Ramos (cell line): ENCODE data around the gene CHN2.

ENCODE experiments used
- in situ Hi-C: fragments of 300-500 bp; cut with MboI; formaldehyde crosslinking; loops from one replicate; pipeline ENCODE4 v1.14.3; 2022; ENCODE audit warnings: low sequenced_read_pairs; ENCODE audit not compliant: unreplicated experiment

Gene CHN2

DNA sequence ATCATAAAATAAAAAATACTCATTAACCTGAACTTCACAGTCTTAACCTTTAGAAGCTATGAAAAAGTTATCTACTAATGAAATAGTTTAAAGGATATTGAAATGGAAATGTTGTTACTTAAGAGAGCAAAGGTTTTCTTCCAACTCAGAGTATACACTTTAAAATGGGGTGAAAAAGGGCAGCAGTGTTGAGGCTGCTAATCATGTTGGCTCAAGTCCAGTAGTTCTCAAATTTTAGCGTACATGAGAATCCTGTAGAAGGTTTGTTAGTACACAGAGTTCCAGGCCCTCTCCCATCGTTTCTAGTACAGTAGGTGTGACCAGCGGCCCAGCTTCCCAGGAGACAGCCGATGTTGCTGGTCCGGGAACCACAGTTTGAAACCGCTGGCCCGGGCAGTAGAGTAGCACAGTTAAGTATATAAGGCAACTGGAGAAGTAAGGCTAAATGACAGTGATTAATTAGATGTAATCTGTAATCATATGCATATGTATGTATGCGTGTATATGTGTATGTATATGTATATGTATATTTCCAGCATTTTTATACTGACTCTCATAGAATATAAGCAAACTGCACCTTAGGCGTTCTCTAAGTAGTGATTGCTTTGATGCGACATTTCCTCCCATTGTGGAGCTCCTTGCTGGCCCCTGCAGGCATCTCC, 221.8 kb downstream of the CHN2 start:
- in situ Hi-C loops: no loop called here

DNA sequence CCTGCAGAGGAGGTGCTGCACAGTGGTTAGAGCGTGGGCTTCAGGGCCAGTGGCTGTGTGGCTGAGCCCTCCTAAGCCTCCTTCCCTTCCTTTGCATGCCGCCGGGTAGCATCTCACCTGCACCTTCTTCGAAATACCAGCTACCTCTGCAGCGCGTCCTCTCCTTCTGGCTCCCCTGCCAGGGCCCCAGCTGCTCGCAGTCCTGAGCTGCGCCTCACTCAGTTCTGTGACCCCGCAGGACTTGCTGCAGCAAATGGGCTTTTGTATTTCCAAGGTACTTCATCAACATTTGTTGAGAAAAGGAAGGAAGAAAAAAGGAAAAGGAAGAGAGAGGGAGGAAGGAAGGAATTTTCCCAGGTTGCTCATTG, 222.3 kb downstream of the CHN2 start:
- in situ Hi-C loops: no loop called here

DNA sequence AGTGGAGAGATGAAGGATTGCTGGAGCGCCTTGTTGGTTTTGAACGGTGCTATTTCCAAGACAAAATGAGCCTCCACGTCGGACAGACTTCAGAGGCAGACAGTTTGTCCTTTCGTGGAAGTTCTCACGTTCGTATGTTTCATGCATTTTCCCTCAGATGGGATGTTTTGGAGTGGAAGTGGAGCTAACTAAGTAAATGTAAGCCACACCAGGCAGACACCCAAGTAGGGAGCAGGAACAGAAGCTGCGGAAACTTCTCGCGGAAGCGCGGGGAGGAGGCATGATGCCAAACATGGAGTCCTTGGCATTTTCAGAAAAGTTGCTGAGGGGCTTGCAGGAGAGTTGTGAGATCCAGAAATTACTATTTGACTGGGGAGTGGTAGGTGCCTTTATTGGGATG, 223.5 kb downstream of the CHN2 start:
- in situ Hi-C loops: no loop called here

DNA sequence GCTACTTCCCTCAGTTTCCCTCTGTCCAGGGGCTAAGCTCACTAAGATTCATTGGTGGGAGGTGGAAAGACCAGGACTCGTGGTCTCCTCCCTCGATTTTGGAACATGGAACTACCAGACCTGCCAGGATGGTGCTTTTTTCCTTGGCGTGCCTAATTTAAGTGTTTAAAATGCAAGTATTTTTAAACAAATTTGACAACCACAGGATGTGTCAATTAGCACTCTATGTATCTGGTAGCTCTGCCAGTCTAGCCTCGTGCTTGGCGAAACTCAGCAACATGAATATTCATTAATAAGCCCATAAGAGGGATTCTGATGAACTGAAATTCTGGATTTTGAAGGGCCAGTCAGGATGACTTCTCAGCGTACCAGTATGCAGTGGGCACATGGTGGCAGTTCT, 224.1 kb downstream of the CHN2 start:
- in situ Hi-C loops: no loop called here

DNA sequence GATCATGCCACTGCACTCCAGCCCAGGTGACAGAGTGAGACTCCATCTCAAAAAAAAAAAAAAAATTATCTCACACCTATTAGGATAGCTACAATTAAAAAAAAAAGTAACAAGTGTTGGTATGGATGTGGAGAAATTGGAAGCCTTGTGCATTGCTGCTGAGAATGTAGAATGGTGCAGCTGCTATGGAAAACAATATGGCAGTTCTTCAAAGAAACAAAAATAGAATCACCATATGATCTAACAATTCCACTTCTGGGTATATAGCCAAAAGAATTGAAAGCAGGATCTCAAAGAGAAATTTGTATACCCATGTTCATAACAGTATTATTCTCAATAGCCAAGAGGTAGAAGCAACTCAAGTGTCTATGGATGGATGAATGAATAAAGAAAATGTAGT, 225.4 kb downstream of the CHN2 start:
- in situ Hi-C loops: no loop called here

DNA sequence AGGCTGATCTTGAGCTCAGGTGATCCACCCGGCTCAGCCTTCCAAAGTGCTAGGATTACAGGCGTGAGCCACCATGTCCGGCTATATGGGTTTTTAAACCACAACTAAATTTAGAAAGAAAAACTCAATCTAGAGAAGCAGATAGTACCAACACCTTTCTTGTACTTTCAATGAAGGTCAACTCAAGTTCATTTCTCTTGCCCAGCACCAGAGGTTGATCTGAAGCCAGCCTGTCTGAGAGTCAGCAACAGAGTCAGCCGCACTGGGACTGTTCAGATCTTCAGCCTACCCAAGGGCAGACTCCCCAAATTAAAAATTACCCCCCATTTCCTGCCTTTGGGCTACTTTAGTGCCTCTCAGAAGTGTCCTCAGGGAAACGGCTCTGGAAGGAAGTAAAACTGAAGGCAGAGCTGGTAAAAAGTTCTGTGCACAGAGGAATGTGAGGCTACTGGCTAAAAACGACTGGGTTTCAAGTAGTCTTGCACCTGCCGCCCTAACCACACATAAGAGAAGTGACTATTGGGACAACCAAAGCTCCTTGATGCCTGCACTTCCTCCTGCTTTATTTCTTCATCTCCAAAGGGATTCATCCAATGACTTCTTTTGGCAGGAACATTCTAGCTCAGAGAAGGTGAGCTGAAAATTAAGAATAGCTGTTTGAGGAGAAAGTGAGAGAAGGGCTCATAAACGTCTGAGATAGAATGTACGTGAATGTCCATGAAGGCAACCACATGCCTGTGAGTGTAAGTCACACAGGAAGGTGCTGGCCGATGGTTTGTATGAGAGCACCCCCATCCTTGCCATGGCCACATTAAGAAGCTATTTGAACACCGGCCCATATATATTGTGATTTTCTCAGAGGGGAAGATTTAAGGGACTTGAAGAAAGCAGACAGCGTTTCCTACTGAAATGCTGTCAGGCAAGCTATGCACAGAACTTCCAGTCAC, 226.7 kb downstream of the CHN2 start:
- in situ Hi-C loops: no loop called here

DNA sequence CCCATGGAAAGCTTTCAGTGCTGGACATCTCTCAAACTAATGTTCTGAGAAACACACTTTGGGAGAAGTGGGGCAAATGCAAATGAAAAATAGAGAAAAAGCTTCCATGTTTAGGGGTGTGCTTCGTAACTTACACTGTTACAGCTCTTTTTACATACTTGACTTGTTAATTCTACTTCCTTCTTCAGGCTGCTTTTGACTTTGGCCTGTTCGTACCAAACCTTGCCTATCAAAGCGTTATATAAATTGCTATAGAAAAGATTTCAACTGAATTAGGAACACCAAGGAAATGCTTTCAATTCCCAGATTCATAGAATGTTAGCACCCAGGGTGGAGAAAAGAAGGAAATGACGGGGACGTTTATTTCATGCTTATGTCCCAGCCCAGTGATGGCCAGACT, 228.3 kb downstream of the CHN2 start:
- in situ Hi-C loops: no loop called here

DNA sequence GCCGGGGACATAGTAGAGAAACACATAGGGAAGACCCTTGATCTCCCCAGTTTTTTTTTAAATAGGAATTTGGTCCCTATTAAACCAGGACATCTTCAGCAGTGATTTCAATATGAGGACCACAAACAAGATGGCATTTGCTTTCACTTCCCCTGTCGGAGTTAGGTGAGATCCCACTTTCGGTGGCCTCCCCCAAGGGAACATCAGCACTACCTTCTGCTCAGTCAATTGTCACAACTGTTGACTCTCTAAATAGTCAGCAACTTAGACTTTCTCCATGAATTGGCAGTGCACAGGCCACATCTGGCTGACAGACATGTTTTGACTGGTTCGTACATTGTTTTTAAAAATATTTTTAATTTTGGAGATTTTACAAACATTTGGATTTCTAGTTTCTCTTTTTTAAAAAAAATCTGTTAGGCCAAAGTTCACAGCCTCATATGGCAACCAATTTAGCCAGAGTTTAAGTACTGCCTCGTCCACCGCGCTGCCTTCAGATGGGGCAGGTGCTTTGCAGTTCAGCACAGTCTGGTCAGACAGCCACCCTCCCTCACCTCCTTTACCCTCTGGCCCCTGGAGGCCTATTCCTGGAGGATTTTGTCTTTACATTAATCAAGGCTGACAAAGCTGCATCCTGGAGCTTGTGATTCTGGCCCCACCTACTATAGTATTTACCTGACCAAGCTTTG, 229.9 kb downstream of the CHN2 start:
- in situ Hi-C loops: no loop called here

DNA sequence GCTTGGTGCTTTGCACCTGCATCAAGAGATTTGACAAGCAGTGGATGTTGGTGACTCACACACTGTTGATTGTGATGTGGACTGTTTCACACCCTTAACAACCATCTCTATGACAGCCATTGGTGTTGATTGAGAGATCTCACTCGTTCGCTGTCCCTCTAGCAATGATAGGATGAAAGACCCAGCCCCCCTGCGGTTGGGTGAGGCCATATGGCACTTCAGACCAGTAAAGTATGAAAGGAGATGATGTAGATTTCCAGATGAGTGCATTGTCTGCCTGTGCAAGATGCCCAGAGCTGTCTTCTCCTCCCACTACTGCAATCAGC, 230.4 kb downstream of the CHN2 start:
- in situ Hi-C loops: no loop called here

DNA sequence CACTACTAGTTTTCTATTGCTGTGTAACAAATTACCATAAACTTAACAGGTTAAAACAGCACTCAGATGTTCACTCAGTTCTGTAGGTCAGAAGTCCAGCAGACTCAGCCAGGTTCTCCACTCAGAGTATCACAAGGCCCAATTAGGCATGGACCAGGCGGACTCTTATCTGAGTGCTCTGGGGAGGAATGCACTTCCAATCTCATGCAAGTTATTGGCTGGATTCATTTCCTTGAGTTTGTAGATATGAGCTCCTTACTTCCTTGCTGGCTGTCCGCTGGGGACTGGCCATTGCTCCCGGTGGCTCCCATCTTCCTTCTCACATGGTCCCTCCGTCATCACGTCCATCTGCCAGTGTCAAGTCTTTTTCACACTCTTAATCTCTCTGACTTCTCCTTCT, 232.0 kb downstream of the CHN2 start:
- in situ Hi-C loops: no loop called here

DNA sequence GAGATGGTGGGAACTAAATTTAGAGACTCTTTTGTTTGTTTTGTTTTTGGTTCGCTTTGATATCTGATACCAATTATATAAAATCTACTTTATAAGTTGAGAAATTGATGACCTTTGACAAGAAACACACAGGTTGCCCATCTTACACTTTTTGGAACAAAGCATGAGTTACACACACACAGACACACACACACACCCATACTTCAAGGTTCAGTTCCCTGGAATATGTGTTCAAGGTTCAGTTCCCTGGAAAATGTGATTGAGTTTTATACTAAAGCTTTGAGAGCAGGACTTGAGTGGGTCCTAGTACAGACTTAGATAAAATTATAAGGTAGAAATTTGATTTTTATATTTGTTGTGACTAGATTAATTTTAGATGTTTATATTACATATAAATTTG, 234.8 kb downstream of the CHN2 start:
- in situ Hi-C loops: no loop called here

DNA sequence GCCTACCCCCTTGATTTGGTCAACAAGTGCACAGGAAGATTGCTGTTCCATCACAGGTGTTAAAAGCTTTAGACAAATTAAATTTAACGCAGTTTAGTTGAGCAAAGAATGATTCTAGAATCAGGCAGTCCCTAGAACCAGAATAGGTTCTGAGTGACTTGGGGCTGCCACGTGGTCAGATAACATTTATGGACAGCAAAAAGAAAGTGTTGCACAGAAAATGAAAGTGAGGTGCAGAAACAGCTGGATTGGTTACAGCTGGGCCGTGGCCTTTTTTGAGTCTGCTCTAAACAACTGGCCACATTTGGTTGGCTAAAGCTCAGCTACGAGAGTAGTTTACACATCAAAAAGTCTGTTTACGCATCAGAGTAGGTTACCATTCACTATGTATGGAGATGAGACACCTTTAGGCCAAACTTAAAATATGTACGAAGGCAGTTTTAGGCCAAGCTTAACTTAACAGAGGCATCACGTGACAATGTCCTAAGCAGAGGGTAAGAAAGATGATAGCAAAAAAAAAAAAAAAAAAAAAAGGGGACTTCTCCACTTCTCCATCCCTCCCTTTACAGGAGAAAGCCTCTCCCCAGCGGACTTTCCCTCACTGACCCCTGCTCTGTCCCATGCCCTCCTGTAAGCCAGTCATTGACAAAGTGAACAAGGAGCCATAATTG, 235.8 kb downstream of the CHN2 start:
- in situ Hi-C loops: no loop called here

DNA sequence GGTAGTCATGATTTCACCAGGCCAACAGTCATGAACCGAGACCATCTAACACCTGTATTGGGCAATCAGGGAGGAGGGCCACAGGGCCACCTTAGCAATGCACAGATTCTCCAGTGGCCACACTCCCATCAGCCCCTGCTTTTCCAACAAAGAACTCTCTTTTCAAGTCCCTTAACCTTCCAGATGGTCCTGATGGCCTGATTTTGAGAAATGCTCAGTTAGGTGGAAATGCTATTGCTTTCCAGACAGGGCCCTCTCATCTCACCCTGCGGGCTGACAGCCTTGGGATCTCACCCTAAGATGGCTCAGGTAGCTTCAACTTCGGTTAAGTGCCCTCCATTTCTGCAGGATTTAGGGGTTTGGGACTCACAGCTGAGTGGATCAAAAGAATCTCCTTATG, 237.1 kb downstream of the CHN2 start:
- in situ Hi-C loops: no loop called here

DNA sequence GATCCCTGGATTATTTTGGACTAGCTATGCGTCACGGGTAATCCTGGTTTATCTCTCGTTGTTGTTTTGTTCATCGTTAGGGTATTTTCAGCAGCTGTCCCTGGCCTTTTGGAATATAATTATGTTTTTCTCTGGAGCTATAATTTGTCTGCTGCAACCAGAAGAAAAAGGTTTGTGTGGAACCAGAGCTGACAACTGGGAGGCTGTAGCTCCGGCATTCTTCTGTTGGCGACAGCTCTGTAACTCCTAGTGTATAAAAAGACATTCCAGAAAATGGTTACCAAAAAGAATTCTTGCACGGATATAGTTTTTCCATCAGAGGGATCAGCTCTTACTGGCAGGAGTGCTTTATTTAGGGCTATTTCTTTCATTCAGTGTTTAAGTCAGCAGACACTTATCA, 238.1 kb downstream of the CHN2 start:
- in situ Hi-C loops: no loop called here

DNA sequence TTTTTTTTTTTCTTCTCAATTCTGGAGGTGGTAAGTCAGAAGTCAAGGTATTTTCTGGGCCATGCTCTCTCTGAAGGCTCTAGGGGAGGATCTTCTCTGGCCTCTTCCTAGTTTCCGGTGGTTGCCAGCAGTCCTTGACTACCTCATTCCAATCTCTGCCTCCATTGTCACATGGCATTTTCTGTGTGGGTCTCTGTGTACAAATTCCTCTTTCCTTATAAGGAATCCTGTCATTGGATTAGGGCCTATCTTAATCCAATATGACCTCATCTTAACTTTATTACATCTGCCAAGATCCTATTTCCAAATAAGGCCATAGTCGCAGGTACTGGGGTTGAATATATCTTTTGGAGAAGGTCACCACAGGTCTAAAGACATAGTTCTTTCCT, 239.8 kb downstream of the CHN2 start:
- in situ Hi-C loops: no loop called here

DNA sequence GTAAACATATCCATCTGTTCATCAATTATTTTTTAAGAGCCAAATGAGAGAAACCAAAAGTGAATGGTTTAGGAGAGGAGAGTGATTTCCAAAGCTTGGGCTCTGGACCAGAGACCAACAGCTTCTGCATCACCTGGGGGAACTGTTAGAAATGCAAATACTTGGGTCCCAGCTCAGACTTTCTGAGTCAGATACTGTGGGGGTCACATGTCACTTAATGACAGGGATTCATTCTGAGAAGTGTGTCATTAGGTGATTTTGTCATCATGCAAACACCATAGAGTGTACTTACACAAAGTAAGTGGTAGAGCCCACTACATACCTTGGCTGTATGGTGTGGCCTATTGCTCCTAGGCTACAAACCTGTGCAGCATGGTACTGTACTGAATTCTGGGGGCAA, 240.6 kb downstream of the CHN2 start:
- in situ Hi-C loops: no loop called here

DNA sequence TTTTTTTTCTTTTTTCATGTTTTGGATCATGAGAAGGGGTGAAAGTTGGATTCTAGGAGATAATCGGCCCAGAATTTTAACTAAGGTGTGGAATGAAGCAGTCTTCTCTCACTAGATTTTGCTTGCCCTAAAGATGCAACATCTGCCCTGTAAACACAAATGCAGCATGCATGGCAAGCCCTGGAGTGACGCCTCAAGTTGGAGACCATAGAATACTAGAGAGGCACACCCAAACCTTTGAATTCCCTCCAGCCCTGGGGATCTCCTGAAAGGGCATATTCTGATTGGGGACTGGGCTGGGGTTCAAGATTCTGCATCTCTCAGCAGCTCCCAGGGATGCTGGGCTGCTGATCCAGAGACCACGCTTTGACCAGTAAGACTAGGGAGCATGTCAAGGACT, 241.3 kb downstream of the CHN2 start:
- in situ Hi-C loops: no loop called here

DNA sequence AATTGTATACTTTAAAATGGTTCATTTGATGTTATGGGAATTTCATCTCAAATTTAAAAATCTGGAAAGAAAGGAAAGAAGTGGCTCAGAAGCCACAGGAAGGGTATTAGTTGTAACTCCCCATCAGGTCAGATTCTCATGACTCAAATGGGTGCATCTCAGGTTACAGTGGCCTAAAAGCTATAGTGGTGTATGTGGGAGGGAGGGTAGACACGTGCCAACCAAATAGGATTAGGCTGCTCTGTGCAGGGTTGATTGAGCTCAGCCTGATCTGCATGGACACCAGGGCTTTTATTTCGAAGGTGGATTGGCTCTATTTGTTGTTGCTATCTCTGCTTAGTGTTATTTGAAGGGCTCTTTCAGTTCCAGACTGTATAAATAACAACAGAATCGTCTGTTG, 247.6 kb downstream of the CHN2 start:
- in situ Hi-C loops: no loop called here

DNA sequence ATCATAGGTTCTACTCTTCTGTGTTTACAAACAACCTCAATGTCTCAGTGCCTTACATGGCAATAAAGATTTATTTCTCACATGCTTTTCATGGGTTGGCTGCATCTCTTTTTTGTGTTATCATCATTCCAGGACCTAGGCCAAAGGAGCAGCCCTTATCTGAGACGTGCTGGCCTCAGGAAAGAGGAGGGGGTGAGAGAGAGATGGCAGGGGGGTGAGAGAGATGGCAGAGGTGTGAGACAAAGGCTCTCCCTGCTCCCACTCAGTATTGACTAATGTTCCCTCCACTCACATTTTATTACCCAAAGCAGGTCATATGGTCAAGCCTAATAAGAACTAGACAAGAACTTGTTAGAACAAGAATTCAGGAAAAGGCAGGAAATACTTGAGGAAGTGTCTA, 249.0 kb downstream of the CHN2 start:
- in situ Hi-C loops: no loop called here

DNA sequence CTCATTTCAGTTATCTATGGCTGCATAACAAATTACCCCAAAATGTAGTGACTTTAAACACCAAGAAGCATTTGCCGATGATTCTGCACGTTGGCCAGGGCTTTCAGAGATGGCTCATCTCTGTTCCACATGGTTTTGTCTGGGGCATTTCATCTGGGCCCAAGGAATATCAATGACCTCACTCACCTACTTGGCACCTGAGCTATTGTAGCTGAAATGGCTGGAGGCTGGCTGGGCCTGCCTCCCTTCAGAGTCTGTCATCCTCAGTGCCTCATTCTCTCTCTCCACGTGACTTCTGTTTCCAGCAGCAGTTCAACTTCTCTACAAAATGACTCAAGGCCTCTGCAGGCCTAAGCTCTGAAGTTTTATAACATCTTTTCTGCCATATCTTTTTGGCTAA, 249.7 kb downstream of the CHN2 start:
- in situ Hi-C loops: no loop called here

DNA sequence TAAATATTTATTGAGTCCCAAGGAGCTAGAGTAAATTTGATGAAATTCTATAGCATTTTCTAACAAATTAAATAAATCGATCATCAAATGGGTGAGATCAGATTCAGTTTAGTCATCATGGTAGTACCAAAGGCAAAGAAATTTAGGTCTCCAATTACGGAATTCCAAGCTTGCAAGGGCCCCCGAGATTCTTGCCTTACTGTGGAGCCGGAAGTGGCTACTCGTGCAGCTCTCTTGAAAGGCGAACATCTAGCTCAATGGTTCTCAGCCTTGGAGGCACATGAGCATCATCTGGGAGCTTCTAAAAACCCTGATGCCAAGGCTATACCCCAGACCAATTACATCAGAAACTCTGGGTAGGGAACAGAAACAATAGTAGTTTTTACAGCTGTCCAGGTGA, 251.2 kb downstream of the CHN2 start:
- in situ Hi-C loops: no loop called here
